Activated CD8-positive, alpha-beta memory T cell treated with anti-CD3 and anti-CD28 coated beads for 48 hours (primary cell): ENCODE measurements around the gene TLE3.

Source experiments
- DNase-seq, 3 experiments: peaks; one replicate each; pipeline ENCODE4 v3.0.0-alpha.2; 2020; ENCODE audit warnings: low read depth in 2 of 3, low spot score in 2 of 3

TLE3 gene

DNA sequence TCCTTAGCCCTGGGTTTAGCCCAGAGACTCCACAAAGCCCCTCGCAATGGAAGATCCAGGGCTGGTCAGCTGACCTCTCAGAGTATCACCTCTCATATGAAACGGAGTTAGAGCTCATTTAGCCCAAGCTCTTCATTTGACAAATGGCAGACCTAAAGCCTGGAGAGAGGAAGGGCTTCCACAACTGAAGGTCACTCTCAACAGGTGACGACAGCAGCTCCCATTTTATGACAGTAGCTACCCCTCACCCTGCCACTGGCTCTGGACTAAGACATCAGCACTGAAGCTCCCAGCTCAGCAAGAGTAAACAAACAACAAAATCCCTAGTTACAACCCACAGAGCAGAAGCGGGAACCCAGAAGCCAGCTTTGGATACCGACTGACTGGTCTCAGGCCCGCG, 33.7 kb downstream of the TLE3 start:
- no peak for DNase-seq

DNA sequence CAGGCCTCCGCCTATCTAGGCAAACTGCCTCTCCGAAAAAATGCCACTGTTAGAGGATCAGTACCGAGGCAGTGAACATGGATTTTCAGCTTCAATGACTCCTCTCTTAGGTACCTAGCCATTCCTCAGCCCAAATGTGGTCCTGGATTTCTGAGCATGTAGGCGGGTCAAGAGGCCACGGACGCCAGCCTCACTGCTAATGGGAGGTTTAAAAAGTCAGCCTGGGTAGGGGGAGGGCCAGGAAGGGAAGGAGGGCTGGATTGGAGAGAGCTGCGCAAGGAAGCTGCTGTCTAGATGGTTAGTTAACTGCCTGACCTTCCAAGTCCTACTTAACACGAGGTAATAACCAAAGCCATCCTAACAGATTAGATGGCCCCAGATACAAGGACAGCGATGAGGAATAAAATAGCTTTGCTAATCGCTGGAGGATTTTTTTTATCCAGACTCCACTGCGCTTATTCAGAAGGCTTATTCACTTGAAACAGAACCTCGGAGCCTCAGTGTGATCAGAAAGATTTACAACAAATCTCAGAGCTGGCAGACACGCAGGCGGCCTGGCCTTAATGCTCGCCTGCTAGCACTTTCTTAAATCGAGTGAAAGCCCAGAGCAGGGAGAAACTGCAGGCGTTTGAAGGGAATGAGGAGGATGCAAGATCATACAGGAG, 34.3 kb downstream of the TLE3 start:
- no peak for DNase-seq

DNA sequence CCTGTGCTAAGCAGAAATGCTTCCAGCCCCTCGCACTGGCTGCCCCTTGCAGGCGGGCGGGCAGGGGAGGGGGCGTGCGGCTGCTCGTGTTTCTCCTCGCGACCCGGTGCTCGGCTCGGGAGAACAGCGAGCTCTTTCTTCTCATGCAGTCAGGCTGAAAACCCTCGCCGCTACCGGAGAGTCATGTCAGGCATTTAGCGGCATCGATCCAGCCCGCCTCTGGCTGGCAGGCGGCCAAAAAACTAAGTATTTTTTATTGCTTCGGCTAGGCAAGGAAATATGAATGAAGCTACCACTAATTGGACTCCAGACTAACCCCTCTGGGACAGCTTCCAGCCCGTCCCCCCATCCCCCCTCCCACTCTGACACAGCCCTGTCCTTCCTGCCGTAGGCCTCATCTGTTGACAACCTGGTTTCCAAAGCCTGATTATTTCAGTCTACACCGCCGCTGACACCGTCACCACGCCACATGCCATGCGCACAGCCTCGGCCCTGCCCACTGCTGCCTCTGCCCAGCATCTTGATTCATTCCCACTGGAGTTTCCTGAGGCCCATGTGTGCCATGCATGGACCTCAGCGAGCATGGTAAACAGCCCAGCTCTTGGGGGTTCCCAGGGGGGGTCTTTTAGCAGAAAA, 35.3 kb downstream of the TLE3 start:
- DNase-seq, result no peak

DNA sequence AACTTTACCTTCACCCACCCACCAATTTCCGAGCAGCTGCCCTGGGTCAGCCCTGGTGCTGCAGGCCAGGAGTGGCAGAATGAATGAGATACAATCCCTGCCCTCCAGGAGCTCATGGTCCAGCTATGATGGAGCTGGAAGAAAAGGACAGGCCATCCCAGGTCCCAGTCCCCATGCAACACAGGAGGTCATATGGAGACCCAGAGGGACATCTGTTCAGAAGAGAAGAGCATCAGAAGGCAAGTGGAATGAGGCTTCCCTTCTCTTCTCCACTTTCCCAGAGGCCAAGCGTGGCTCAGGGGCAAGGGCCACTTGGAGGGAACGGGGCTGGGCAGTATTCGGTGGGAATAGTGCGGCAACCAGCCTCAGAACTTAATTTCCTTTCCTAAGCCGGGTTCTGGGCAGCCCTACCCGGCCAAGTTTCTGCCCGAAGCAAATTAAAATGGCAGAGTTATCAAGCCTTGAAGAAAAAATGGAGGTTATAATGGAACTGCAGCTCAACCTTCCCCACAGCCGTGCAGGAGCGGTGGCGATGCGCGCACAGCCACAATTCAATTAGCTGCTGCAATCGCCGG, 35.9 kb downstream of the TLE3 start:
- DNase-seq, result no peak

DNA sequence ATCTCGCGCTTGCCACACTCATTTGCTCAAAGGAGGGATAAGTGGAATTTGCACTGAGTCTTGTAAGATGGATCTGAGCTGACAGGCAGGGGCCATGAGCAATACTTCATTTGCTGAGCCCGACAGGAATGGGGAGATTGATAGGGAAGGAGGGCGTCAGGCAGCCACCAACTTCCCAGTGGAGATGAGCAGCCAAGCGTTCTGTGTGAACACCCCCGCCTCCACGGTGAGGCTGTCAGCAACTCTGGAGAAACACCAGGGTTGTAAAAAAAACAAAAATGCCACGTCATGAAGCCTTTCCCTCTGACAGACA, 36.8 kb downstream of the TLE3 start:
- DNase-seq, result no peak

DNA sequence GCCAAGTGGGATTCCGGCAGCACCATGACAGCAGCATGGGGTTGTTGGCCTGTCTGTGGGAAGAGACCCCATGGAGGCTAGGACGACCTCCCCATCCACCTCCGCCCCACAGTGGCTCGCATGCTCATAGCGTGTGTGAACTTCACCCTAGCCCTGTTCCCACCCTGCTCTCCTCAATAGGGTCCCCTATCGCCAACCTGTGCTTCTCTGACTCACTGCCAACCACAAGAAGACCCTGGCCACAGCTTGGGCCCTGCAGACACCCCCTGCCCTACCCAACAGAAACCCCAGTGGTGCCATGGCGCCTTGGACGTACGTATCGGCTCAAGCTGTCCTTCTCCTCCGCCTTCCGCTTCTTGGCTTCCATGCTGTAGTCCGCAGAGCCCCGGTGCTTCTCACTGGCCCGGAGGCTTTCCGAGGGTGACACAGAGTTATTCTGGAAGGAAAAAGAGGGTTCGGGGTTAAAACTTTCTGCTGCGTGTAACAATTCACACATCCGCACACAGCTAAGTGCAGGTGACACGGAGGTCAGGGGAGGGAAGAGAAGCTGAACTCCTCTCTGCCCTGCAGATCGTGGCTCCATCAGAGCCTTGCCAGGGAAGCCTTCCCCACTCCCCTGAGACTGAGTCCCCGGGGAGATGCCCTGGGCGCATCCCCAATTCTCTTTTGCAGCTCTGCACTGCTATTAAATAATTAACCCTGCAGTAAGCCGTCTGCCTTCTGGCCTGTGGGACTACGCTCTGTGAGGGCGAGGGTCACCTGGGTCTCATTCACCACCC, 37.3 kb downstream of the TLE3 start:
- no peak for DNase-seq

DNA sequence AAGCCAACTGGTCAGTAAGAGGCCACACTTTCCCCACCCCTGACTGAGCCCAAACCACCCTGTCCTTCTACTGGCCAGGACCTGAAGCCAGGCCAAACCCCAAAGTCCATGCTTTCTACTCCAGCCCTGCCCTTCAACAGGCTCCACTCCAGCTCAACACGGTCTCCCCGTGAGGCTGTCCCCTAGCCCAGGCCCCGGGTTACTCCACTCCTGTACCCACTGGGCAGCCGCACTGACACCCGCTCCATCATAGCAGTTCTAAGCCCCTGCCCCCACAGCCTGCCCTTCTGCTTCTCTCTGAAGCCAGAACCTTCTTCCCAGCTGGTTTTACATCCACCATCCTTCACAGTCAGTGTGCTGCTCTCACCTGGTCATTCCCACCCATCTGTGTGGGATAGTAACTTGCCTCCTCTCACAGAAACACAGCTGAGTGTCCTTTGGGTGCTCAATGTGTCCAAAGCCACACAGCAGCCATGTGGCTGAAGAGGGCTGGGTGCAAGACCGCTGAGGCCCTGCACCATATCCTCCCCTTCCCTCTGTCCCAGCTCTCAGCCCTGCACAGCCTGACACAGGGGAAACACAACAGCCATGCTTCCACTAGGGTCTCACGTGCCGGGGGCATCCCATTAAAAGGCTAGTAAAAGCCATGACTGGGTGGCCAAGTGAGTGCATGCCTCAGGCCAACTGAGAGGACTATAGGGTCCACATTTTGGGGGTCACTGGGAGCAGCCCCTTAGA, 38.1 kb downstream of the TLE3 start:
- no peak for DNase-seq

DNA sequence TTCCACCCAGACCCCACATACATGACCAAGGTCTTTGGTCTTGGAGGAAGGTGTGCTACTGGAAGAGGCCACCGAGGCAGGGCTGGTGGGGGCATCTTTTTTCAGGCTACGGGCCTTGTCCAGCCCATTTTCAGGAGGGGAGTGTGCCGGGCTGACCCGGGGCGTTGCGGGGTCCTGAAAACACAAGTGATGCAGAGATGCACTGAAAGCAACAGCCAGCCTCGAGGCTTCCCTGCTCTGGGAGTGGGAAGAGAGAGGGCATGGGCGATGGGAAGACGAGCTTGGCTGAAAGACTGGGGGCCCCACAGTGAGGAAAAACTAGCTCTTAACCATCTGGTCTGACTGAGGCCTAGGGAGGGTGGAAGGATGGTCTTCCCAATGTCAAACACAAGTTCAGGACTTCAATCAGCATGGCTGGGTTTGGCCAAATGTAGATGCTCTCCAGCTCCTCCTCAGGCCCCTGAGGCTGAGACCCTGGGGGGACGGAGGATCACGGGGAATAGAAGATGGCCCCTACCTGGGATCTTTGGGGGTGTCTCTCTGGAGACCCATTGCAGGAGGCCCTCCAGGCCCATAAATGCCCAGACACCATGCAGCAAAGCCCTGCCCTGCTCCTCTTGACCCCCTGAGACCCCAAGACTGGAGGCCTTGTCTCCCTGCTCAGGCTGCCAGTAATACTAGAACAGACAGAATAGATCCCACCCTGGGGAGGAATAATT, 38.9 kb downstream of the TLE3 start:
- DNase-seq, result no peak

DNA sequence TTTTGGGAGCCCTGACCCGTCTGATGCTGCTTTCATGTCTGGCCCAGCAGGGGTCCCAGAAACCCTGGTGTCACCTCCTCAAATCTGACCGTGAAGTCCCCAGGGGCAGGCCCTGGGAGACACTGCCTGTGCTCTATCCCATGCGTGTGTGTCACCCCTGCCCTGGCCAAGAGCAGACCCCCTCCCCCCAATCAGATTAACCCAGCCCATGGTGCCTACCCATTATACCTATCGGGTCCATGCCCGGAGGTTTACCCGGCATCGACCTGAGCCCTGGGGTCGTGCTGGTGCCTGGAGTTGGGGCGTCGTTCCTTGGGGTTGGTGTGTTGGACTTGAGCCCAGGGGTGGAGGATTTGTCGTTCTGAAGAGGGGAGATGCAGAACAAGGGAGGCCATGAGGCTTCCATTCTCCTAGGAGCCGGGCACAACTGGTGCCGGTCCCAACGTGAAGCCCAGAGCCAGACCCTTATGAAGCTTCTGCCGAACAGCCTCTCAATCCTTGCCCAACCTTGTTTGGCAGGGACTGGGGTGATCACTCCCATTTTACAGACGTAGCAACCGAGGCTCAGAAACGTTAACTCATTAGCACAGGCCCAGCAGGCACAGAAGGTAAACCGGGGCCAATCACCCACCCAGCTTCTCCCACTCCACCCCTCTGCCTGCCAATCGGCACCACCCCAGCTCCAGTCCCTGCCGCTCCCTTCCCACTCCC, 39.6 kb downstream of the TLE3 start:
- no peak for DNase-seq

DNA sequence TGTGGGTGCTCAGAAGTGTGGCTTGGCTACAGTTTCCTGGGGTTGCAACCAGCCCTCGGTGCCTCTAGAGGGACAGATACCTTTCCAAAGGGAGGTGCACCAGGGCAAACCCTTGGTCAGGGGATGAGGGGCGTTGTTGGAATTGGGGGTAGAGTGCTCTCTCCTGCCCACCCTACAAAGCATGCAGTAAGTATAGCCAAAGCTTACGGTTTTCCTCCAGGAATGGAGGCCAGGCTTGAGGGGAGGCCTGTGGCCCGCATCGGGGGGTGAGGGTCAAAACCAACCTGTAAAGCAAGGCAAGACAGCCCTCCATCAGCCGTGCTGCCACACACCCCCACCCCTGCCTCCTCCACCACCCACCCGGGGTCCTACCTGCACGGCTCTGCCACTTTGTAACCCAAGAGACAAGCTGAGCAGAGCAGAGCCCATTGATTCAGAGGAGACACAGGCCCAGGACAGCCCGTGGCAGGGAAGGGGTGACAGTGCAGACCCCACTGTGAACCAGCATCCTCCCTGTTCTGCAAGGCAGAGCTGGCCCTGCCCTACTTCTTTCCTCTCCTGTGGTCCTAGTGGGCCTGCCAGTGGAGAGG, 41.5 kb downstream of the TLE3 start:
- no peak for DNase-seq

DNA sequence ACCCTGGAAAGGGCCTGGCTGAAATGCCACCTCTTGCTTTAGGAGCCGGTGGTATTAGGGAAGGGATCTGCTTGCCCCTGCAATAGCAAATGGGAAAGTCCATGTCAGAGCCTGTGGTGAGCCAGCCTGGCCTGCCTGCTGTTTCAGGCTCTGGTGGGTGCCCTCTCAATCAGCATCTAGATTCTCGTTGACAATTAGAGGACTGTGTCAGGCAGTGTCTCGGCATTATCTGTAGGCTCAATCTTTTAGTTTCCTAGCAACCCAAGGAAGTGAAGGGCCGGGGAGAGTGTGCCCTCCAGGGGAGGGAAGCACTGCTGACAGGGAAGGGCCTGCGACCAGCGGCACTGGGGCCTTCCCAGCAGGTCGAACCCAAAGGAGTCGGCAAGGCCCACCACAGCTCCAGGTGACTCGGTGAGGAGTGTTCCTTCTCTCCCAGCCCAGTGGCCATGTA, 42.1 kb downstream of the TLE3 start:
- no peak for DNase-seq

DNA sequence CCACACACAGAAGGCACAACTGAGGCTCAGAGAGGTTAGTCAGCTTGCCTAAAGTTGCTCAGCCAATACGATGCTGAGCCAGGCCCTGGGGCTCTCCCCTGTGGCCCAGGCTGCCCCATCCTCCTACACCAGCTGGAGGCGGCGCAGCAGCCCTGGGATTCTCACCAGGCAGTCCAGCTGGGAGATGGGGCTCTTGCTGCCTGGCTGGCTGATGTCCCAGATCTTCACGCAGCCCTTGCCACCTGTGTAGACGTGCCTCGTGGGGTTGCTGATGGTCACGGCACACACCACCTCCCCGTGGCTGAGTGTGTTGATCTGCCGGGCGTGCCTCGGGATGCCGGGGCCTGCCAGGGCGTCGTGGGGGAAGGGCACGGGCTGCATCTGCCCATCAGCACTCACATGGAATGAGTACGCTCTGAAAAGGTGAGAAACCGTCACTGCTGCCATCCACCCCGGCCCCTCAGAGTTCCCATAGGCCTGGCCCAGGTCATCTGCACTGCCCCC, 42.8 kb downstream of the TLE3 start:
- DNase-seq, result no peak

DNA sequence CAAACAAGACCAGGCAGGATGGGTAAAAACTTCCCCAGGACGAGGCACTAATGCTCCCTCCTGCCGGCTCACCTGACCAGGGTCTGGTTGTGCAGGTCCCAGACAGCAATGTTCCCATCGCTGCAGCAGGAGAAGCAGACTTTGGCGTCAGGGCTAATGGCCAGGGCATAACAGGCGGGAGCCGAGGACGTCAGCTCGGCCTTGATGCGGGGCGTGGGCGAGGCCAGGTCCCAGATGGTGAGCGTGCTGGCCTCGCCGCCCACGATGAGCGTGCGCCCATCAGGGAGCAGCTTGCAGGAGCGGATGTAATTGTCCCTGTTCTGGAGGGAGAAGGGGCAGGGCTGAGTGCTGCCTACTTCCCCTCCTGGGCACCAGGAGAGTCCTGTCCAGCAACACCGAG, 43.4 kb downstream of the TLE3 start:
- no peak for DNase-seq

DNA sequence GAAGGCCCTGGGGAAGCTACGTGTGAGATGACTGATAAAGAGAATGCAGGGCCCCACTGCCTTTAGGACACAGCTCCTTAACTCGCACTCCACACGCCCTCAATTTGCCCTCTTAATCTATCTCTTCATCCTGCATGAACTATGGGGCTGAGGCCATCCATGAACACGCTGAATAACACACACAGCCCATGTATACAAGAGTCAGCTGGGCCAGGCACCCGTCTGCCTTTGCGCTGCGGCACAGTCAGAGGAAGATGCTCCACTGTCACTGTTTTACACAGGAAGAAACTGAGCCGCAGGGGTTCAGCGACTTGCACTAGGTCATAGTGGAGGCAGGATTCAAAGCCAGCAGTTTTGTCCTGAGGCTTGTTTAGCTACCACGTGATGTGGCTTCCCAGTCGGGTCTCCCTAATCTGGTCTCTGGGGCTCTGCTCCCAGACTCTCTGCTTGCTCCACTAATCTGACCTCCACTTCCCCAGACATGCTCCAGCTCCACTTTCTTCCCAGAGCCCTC, 43.9 kb downstream of the TLE3 start:
- DNase-seq, result no peak

DNA sequence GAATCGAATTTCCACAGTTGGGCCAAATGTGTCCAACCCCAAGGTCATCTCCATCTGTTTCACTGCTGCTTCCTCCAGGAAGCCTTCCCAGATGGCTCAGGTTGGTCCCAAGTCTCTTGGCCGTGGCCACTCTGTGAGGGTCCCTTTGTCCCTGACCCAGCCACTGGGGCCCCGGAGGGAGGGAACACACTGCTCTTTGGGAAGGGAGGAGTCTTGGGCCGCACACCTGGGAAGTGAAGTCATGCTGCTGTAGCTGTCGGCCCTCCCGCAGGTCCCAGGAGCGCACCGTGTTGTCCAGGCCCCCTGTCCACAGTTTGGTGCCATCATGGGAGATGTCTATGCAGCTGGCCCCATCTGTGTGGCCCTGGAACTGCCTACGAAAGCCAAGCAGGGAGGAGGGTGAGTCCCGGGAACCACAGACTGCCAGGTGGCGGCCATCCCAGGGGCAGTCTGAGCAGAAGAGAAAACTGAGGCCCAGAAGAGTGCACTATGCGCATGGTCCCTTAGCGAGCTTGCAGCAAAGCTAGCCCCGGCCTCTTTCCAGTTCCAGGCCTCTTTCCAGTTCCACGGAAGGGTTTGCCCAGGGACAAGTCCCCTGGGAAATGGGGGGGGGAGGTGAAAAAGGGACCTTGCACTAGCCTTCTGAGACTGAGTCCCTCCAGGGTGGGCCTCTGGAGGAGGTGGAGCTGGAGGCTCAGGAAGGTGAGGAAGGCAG, 44.6 kb downstream of the TLE3 start:
- no peak for DNase-seq

DNA sequence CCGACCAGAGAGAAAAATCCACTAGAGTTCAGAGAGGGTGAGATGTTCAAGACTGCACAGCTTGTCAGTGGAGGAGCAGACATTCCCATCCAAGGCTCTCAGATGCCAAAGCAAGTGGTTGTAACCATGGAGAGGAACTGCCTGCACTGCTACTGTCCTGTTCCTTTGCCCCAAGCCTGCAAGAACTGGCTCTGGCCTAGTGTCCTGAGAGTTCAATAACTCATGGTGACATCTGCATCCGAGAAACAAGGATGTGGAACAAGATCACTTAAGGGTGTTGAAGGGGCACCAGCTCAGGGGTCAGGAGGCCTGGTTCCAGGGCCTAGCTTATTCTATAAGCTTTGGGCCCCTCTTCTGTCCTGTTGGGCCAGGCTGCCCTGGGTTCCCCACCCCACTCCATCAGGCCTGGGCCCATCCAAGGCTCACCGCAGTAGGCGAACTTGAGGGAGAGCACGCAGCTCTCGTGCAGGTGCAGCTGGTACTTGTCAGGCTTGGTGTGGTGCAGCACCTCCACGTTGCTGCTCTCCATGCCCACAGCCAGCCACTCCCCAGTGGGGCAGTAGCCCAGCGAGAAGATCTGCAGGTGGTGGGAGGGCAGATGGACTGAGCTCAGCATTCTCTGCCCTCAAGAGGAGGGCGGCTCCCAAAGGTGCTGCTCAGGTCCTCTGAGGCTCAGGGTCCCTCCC, 45.6 kb downstream of the TLE3 start:
- DNase-seq, result no peak

DNA sequence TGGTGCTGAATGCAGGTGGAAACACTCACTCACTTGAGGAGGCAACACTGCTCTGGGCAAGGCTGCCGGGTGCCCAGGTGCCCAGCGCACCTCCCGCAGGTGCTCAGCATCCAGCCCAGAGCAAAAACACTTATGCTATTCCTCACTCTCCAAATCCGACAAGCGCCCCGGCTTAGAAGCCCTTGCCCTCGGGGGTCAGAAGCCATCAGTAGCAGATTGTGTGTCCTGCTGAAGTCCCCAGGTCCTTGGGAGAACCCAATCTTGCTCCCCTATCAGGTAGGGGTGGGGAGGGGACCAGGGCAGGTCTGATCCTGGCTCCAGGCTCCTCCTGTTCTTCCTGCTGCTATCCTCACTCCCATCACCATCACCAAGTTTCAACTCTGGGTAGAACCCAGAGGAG, 46.7 kb downstream of the TLE3 start:
- no peak for DNase-seq

DNA sequence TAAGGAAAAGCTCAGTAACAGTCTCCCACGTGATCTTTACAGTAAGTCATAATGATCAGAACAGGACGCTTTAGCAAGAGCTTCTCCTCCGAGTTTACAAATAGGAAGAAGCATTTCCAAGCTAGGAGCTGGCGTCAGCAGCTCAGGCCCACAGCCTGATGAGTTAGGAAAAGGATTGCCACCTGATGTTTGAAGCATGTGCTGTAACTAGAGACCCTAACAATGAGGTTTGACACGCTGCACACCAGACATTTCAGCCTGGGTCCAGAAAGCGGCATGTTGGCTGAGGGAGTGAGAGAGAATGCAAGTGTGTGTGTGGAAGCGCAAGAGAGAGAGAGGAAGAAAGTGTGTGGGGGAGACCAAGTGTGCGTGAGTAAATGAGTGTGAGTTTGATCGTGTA, 47.3 kb downstream of the TLE3 start:
- no peak for DNase-seq
